GM19351 (cell line): ENCODE results near the gene SMYD3.

ENCODE experiments used
- ATAC-seq: cut with Tn5 transposase; IDR thresholded peaks from one replicate; pipeline ENCODE4 v1.9.1; 2021; ENCODE audit warnings: mild to moderate bottlenecking, moderate library complexity; ENCODE audit not compliant: unreplicated experiment

SMYD3 gene

GRCh38 chr1:246219508-246220030, 287.5 kb downstream of the SMYD3 start:
- ATAC-seq, result peak; percentile 62

GRCh38 chr1:246218686-246219085, 288.4 kb downstream of the SMYD3 start:
- ATAC-seq, result no peak

GRCh38 chr1:246216906-246217305, 290.2 kb downstream of the SMYD3 start:
- no peak for ATAC-seq

GRCh38 chr1:246215510-246215903, 291.6 kb downstream of the SMYD3 start:
- no peak for ATAC-seq

GRCh38 chr1:246214708-246215509, 292.2 kb downstream of the SMYD3 start:
- peak; percentile 96 for ATAC-seq

- ATAC-seq, result no peak
These were observed 293.1 kb downstream of the SMYD3 start for GRCh38 chr1:246213947-246214346.

- no peak for ATAC-seq
These were observed 293.6 kb downstream of the SMYD3 start for GRCh38 chr1:246213502-246213901.

- ATAC-seq, result no peak
These were observed 294.0 kb downstream of the SMYD3 start for GRCh38 chr1:246213036-246213435.

- ATAC-seq, result no peak
These were observed 295.1 kb downstream of the SMYD3 start for GRCh38 chr1:246212013-246212412.

- no peak for ATAC-seq
These were observed 296.3 kb downstream of the SMYD3 start for GRCh38 chr1:246210756-246211155.

GRCh38 chr1:246208105-246208504, 299.0 kb downstream of the SMYD3 start:
- no peak for ATAC-seq

- no peak for ATAC-seq
These were observed 303.9 kb downstream of the SMYD3 start for GRCh38 chr1:246203180-246203579.

GRCh38 chr1:246200738-246201137, 306.3 kb downstream of the SMYD3 start:
- no peak for ATAC-seq

GRCh38 chr1:246200225-246200624, 306.9 kb downstream of the SMYD3 start:
- ATAC-seq, result no peak

GRCh38 chr1:246199086-246199645, 307.9 kb downstream of the SMYD3 start:
- no peak for ATAC-seq

- no peak for ATAC-seq
These were observed 308.8 kb downstream of the SMYD3 start for GRCh38 chr1:246198115-246198816.

GRCh38 chr1:246197076-246197475, 310.0 kb downstream of the SMYD3 start:
- no peak for ATAC-seq

GRCh38 chr1:246195296-246195695, 311.8 kb downstream of the SMYD3 start:
- no peak for ATAC-seq

- no peak for ATAC-seq
These were observed 313.5 kb downstream of the SMYD3 start for GRCh38 chr1:246193537-246193936.

GRCh38 chr1:246189126-246189525, 318.0 kb downstream of the SMYD3 start:
- ATAC-seq, result no peak

GRCh38 chr1:246187834-246188372, 319.2 kb downstream of the SMYD3 start:
- ATAC-seq, result no peak
